ENCODE data around the gene LKAAEAR1.

GRCh38 chr20:64077876-64078551, 6.2 kb downstream of the LKAAEAR1 start:
- TF ChIP-seq CTCF (IDR thresholded peaks at IDR 0.05) (no peak), POLR2A (IDR thresholded peaks at IDR 0.05) (no peak)
